NT2/D1 (cell line): ENCODE results near the gene HSD17B2.

Experiments
- SUZ12 ChIP-seq: IDR thresholded peaks from 2 replicates; pipeline ENCODE4 v1.6.1; 2011; ENCODE audit not compliant: insufficient read length, insufficient read depth; ENCODE audit errors: extremely low read depth
- YY1 ChIP-seq: IDR thresholded peaks from 2 replicates; pipeline ENCODE4 v1.6.1; 2011; ENCODE audit not compliant: insufficient read length, insufficient read depth
- ZNF274 ChIP-seq: IDR thresholded peaks from 2 replicates; pipeline ENCODE4 v1.6.1; 2011; ENCODE audit warnings: mild to moderate bottlenecking, low read depth, low read length

GRCh38 chr16:82059983-82060421, 24.9 kb downstream of the HSD17B2 start:
- TF ChIP-seq SUZ12 (no peak), ZNF274 (no peak), YY1 (no peak)
